Umbilical cord (tissue), 2 donors: ENCODE results near the gene PCDHGB2. TPM values are rescaled to one million over a fixed set of nuclear protein-coding genes. Genes with fewer than 3 reads are reported as not detected.
"Not testable (repeated sequence)": the region's sequence is repeated elsewhere in the genome, so short reads cannot be mapped to it uniquely, and the experiment has no call there.

ENCODE experiments used
- DNase-seq: peaks from one replicate; pipeline ENCODE4 v3.0.0-alpha.2; 2015; ENCODE audit warnings: low spot score
- total RNA-seq: library from RNA; depleted of rRNA; stranded (reverse); fragments of >200 nt; gene quantifications from one replicate; pipeline ENCODE4 v1.2.3, GENCODE V29; 2014; ENCODE audit warnings: low replicate concordance; ENCODE audit not compliant: insufficient read depth

Gene PCDHGB2
- total RNA-seq, 1 donor from 2014 or later, result 4.6 TPM

GRCh38 chr5:141349917-141350619 is 9.7 kb upstream of the PCDHGB2 start, which contains the start of gene PCDHGB1:
Gene PCDHGB1 (plus strand): TSS chr5:141350099. CDS start chr5:141350261, 162 bp downstream.
- no peak for DNase-seq

DNA sequence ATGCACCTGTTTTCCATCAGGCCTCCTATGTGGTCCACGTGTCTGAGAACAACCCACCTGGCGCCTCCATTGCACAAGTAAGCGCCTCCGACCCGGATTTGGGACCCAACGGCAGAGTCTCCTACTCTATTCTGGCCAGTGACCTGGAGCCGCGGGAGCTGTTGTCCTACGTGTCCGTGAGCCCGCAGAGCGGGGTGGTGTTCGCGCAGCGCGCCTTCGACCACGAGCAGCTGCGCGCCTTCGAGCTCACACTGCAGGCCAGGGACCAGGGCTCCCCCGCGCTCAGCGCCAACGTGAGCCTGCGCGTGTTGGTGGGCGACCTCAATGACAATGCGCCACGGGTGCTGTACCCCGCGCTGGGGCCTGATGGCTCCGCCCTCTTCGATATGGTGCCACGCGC is 8.2 kb upstream of the PCDHGB2 start:
- DNase-seq, result no peak

DNA sequence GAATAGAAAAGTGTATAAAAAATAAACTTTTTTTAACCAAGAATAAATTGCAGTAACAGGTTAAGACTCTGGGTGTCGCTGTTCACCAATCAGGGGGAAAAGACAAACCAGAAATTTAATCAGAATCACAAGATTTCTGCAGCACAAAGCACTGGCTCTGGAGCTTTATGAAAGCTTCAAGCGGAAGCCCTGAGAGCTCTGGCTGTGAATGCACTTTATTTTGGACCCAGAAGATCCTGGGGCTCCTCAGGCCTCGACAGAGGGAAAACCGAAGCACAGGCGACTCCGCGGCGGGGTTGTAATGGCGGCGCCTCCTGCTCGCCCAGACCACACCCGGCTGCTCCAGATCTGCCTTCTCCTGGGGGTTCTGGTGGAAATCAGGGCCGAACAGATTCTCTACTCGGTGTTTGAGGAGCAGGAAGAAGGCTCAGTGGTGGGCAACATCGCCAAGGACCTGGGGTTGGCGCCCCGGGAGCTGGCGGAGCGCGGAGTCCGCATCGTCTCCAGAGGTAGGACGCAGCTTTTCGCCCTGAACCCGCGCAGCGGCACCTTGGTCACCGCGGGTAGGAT is 4.8 kb upstream of the PCDHGB2 start, which contains the start of gene PCDHGA4:
PCDHGA4 (plus strand) TSS at position 122 of the 570 bp plus-strand sequence; CDS start at position 209, 87 bp downstream.
- no peak for DNase-seq

DNA sequence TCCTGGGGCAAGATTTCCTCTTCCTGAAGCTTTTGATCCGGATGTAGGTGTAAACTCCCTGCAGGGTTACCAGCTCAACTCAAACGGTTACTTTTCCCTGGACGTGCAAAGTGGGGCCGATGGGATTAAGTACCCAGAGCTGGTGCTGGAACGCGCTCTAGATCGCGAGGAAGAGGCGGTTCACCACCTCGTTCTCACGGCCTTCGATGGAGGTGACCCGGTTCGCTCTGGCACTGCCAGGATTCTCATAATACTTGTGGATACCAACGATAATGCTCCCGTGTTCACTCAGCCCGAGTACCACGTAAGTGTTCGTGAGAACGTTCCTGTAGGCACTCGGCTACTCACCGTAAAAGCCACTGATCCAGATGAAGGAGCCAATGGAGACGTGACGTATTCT is 4.2 kb upstream of the PCDHGB2 start:
- no peak for DNase-seq

GRCh38 chr5:141356133-141356532 is 3.7 kb upstream of the PCDHGB2 start:
- DNase-seq, result no peak

DNA sequence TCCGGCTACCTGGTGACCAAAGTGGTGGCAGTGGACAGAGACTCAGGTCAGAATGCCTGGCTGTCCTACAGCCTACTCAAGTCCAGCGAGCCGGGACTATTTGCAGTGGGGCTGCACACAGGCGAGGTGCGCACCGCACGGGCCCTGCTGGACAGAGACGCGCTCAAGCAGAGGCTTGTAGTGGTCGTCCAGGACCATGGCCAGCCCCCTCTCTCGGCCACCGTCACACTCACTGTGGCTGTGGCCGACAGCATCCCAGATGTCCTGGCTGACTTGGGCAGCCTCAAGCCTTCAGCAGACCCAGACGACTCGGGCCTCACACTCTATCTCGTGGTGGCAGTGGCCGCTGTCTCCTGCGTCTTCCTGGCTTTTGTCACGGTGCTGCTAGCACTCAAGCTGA is 2.8 kb upstream of the PCDHGB2 start:
- no peak for DNase-seq

- no peak for DNase-seq
These were observed 891 bp downstream of the PCDHGB2 start for GRCh38 chr5:141360685-141361084.

- DNase-seq, result no peak
These were observed 2.9 kb downstream of the PCDHGB2 start for GRCh38 chr5:141362719-141363118.

- DNase-seq, result no peak
These were observed 4.3 kb downstream of the PCDHGB2 start, which contains the start of gene PCDHGA5 for GRCh38 chr5:141363952-141364660. Gene PCDHGA5 (plus strand): TSS chr5:141364162. CDS start chr5:141364331, 169 bp downstream.

- no peak for DNase-seq
These were observed 6.5 kb downstream of the PCDHGB2 start for GRCh38 chr5:141366016-141366896.

GRCh38 chr5:141369994-141370848 is 10.4 kb downstream of the PCDHGB2 start, which contains the start of gene PCDHGB3:
Gene PCDHGB3 (plus strand): TSS chr5:141370242. CDS start chr5:141370395, 153 bp downstream.
- DNase-seq, result no peak

DNA sequence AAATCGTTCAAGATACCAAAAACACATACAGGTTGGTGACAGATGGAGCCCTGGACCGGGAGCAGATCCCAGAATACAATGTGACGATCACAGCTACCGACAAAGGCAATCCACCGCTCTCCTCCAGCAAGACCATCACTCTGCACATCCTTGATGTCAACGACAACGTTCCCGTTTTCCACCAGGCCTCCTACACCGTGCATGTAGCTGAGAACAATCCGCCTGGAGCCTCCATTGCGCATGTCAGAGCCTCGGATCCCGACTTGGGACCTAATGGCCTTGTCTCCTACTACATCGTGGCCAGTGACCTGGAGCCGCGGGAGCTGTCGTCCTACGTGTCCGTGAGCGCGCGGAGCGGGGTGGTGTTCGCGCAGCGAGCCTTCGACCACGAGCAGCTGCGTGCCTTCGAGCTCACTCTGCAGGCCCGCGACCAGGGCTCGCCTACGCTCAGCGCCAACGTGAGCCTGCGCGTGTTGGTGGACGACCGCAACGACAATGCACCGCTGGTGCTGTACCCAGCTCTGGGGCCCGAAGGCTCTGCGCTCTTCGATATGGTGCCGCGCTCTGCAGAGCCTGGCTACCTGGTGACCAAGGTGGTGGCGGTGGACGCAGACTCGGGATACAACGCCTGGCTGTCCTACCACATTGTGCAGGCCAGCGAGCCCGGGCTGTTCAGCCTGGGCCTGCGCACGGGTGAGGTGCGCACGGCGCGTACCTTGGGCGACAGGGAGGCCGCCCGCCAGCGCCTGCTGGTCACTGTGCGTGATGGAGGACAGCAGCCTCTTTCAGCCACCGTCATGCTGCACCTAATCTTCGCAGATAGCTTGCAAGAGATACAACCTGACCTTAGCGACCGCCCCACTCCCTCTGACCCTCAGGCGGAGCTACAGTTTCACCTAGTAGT is 12.0 kb downstream of the PCDHGB2 start:
- DNase-seq, result no peak

GRCh38 chr5:141373673-141374317 is 14.0 kb downstream of the PCDHGB2 start, which contains the start of gene PCDHGA6:
Gene PCDHGA6 (plus strand): TSS chr5:141373891. CDS start chr5:141374084, 193 bp downstream.
- DNase-seq, result peak; percentile 7

DNA sequence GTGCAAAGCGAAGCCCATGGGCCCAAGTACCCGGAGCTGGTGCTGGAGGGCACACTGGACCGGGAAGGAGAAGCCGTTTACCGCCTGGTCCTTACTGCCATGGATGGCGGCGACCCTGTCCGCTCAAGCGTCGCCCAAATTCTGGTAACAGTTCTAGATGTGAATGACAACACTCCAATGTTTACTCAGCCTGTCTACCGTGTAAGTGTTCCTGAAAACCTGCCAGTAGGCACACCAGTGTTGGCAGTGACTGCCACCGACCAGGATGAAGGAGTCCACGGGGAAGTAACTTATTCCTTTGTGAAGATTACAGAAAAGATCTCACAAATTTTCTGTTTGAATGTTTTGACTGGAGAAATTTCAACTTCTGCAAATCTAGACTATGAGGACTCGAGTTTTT is 14.8 kb downstream of the PCDHGB2 start:
- no peak for DNase-seq

DNA sequence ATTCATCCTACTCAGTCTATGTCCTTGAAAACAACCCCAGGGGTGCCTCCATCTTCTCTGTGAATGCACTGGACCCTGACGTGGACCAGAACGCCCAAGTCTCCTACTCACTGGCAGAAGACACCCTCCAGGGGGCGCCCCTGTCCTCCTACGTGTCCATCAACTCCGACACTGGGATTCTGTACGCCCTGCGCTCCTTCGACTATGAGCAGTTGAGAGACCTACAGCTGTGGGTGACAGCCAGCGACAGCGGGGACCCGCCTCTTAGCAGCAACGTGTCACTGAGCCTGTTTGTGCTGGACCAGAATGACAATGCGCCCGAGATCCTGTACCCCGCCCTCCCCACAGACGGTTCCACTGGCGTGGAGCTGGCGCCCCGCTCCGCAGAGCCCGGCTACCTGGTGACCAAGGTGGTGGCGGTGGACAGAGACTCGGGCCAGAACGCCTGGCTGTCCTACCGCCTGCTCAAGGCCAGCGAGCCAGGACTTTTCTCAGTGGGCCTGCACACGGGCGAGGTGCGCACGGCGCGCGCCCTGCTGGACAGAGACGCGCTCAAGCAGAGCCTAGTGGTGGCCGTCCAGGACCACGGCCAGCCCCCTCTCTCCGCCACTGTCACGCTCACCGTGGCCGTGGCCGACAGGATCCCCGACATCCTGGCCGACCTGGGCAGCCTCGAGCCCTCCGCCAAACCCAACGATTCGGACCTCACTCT is 15.8 kb downstream of the PCDHGB2 start:
- not testable (repeated sequence) for DNase-seq

DNA sequence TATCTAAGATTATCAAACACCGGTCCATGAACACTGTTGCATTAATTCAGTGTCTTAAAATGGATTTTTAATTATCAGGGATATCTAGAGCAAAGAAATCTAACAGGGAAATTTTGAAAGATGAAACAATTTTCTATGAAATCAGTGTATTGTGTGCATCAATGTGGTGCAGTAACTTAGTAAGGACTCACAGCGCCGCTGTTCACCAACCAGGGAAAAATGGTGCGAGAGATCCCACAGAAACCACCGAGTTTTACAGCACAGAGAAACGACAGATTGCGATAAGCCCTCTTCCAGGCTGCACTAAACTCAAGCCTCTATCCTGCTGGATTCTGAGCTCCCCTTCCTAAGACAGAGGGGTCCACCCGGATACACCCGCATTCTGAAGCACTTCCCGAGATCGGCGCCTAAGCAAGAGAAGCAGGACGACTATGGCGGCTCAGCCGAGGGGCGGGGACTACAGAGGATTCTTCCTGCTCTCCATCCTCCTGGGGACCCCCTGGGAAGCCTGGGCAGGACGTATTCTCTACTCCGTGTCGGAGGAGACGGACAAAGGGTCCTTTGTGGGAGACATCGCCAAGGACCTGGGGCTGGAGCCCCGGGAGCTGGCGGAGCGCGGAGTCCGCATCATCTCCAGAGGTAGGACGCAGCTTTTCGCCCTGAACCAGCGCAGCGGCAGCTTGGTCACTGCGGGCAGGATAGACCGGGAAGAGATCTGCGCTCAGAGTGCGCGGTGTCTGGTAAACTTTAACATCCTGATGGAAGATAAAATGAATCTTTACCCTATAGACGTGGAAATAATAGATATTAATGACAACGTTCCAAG is 22.9 kb downstream of the PCDHGB2 start, which contains the start of gene PCDHGA7:
PCDHGA7 (plus strand) TSS at position 274 of the 826 bp plus-strand sequence; CDS start at position 432, 158 bp downstream.
- DNase-seq, result no peak

DNA sequence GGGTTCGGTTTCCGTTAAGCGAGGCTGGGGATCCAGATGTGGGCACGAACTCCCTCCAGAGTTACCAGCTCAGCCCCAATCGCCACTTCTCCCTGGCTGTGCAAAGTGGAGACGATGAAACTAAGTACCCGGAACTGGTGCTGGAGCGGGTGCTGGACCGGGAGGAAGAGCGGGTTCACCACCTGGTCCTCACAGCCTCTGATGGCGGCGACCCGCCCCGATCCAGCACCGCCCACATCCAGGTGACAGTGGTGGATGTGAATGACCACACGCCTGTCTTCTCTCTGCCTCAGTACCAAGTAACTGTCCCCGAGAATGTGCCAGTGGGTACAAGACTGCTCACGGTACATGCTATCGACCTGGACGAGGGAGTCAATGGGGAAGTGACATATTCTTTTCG is 23.6 kb downstream of the PCDHGB2 start:
- DNase-seq, result no peak
